NCI-H82 (cell line): ENCODE data around the gene PRSS3.
"Not testable (repeated sequence)": the region's sequence is repeated elsewhere in the genome, so short reads cannot be mapped to it uniquely, and the experiment has no call there.

ENCODE experiments used
- DNase-seq: peaks from one replicate; lab custom pipeline; 2025; lab: John Stamatoyannopoulos, UW

The PRSS3 gene

DNA sequence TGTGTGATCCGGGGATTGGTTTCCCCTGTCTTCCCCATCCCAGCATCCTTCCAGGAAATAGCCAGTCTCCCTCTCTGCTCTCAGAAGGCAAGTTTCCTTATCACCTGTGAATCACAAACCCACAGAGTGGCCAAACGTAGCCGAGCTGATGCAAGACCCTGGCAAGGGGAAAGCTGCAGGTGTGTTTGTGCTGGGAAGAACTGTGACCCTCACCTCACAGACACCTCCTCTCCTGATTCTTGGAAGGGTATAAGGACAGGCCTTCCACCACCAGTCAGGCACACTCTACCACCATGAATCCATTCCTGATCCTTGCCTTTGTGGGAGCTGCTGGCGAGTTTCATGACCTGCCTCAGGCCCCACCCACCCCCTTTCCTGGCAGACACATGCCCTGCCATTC lies at the start of gene PRSS3:
TSS of gene PRSS3 (plus strand) at position 281 of the 400 bp plus-strand sequence. CDS start at position 294, 13 bp downstream.
- DNase-seq, result no peak

DNA sequence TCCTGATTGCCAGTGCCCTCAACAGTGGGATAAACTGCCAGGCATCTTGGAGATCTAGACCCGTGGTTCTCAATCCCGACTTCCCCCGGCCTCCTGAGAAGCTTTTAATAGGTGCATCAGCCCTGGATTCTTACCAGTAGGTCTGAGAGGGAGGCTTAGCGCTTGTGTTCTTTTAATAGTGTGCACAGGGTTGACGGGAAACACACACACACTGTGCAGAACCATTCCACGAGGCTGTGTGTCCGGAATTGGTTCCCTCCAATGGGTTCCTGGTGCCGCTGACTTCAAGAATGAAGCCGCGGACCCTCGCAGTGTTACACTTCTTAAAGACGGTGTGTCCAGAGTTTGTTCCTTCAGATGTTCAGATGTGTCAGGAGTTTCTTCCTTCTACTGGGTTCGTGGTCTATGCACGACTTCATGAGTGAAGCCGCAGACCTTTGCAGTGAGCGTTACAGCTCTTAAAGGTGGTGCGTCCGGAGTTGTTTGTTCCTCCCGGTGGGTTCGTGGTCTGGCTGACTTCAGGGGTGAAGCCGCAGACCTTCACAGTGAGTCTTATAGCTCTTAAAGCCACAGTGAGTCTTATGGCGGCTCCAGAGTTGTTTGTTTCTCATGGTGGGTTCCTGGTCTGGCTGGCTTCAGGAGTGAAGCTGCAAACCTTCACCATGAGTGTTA lies 46.6 kb upstream of the PRSS3 start:
- DNase-seq, result no peak

DNA sequence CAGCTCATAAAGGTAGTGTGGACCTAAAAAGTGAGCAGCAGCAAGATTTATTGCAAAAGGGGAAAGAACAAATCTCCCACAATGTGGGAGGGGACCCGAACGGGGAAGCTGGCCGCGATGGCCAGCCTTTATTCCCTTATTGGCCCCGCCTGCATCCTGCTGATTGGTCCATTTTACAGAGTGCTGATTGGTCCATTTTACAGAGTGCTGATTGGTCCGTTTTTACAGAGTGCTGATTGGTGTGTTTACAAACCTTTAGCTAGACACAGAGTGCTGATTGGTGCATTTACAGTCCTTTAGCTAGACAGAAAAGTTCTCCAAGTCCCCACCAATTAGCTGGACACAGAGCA lies 46.1 kb upstream of the PRSS3 start:
- not testable (repeated sequence) for DNase-seq

DNA sequence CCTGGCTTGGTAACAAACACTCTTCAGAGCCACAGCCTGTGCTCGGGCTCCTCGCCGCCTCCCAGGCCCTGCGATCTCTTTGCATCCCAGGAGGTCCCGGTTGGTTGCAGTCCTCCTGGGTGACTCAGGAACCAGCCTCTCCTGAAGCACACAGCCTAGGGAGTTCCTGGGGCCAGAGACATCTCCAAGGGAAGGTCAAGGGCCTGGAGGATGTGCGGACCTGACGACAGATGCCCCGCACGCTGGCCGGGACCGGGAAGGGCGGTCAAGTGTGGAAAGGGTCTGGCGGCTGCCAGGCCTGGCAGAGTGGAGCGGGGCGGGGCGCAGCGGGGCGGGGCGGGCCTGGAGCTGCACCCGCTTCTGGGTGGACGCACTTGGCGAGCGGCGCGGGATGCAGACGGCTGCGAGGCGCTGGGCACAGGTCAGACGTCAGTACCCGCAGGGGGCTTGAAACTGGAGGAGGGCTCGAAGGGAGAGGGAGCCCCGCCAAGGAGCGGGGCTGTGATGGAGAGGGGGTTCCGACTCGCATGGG lies 45.0 kb upstream of the PRSS3 start:
- DNase-seq, result no peak

DNA sequence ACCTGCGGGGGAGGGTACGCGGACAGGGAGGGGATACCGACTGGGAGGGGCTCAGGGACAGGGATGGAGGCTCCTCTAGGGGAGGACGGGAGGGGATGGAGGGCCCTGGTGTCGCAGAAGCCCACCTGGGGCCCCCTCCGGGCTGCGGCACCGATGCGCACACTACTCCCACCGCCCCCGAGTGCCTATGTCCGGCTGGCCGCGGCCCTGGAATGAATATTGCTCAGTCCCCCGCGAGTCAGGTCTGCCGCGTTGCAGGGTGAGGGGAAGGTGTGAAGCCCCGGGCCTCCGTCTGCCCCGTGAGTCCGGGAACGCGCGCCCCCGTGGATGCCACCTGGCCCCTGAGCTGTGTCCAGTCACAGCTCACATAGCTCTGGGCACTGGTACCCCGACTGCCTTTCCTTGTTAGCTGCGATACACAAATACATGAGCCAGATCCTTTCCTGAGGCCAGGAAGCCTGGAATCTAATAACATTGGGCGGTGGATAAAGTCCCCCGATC lies 44.5 kb upstream of the PRSS3 start:
- DNase-seq, result no peak

DNA sequence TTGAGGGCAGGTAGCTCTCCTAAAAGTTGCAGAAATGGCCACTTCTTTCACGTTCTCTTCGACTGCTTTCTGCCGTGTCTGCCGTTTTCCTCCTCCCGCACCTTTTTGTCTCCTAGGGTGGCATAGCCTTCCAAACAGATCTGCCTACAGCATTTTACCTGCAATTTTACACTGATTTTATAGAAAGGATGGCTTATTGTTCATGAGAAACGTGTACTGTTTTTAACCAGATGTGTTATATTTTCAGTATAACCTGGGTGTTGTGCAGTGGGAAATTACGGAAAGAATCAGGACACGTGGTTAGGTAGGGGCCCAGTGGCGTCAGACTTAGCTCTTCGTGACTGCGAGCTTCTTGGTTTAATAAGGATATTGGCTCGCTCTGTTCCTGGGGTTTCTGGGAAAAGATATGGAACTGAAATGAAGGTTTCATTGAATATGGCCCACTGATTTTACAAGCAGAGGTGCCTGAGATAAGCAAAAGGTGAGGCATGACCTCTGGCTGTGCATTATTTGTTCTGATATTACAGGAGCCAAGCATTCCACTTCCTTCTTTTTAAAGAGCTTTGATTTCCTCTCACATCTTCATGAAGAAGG lies 43.7 kb upstream of the PRSS3 start:
- DNase-seq, result no peak

DNA sequence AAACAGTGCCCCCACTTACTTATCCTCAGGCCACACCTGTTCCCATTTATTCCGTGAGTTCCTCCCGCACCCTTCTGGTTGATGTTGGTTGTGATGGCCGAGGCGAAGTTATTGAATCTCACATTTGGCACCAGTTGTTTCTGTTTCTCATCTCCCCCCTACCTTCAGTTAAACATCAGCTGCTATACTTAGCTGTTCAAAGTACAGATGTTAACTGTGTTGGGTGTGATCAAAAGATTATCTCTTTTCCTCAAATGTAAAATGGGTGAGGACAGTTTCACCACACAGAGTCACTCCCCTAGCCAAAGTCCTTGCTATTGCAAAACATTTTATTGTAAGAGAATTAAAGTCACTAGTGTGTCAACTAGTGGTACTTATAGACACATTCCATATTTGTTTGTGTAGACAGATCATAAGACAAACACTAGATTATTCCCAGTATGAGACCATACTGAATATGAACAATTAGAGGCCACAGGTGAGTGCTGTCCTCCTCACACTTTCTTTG lies 43.2 kb upstream of the PRSS3 start:
- DNase-seq, result no peak

DNA sequence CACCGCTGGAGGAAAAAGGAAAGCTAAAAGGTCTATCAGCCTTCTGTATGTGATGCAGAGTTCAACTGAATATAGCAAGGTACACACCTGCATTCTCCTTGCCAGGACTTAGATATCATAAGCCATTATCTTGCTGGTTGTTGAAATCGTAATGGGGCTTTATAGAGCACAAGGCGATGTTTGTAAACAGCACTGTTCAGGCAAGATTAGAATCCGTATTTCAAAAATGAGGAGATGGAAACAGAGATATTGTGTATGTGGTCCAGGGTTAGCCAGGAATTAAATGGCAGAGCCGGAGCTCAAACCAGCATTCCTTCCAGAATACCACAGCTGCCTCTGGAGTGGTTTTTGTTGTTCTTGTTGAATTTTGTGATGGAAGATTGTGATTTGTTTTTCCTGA lies 42.6 kb upstream of the PRSS3 start:
- not testable (repeated sequence) for DNase-seq

DNA sequence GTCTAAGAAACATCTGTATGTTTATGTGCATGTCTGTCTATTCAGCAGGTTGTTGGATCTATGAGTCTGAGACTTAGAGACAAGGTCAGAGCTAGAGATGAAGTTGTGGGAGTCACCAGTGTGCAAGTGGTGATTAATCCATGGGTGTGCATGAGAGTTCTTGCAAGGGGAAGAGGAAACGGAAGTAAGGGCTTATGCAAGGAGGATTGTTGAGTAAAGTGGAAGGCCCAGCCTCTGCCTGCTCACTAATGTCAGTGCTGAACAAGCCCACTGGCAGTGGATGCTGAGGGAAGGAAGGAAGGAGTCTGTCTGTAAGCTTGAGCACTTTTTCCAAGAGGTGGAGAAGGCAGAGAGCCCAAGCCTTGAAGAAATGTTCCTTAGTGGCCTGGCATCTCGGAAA lies 35.7 kb upstream of the PRSS3 start:
- not testable (repeated sequence) for DNase-seq

DNA sequence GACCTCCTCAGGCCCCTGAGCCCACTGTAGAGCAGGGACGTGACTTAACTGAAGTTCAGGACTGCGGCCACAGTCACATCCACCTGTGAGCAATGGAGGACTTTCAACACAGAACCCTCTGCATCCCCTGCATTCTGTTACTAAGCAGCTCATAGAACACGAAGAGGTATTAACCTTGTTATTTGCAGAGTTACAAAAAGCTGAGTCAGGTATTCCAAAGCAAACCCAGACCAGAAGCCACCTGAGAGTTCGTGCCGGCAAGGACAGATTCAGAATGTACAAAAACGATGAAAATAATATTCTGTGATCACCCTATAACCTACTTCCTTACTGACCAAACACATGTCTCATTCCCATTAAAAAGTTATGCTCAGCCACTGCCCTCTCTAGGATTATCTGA lies 33.0 kb upstream of the PRSS3 start:
- DNase-seq, result no peak

DNA sequence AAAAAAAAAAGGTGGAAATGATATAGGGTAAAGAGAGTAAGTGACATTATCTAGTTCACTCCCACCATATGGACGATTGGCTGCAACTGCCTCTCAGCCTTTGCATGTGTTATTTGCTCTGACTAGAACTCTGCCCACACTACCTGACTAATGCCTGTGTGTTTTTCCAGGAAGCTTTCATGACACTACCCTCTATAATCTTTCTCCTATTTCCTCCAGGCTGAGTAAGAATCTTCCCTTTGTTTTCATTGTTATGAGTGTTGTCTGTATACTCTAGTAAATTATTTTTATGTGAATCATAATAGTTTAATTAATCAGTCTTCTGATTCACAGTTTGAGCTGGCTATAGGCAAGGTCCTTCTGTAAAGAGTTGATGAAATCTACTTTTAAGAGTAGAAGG lies 31.7 kb upstream of the PRSS3 start:
- DNase-seq, result not testable (repeated sequence)

DNA sequence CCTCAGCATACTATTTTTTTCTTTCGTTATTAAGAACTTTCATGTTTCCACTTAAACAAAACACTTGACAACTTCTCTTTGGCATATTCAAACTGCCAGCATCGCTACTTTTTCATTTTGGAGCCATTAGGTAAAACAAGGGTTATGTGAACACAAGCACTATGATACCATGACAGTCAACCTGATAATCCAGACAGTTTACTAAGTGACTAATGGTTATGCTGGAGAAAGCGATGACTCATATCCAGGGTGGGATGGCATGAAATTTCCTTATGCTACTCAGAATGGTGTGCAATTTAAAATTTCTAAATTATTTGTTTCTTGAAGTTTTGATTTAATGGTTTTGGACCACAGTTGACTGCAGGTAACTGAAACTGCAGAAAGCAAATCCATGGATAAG lies 29.9 kb upstream of the PRSS3 start:
- no peak for DNase-seq

DNA sequence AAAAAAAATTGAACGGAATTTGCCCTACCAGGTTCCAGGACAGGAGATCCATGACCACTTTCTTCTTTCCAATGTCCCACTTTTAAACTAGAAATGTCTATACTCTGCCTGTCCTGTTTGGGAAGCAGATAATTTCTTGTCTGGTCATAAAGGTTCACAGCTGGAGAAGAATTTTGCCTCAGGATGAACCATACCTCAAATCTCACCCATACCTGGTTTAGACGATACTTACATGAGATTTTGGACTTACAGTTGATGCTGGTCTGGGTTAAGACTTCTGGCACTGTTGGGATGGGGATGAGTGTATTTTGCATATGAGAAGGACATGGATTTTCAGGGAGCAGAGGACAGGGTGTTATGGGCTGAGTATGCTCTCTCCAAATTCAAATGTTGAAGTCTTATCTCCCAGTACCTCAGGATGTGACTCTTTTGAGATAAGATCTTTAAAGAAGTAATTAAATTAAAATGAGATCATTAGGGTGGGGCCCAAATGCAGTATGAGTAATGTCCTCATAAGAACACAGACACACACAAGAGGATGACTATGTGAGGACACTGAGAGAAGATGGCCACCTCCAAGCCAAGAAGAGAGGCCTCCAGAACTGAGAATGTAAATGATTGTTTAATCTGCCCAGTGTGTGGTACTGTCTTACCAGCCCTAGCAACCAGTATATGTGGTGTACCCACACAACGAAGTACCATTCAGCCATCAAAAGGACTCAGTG lies 25.0 kb upstream of the PRSS3 start:
- not testable (repeated sequence) for DNase-seq

DNA sequence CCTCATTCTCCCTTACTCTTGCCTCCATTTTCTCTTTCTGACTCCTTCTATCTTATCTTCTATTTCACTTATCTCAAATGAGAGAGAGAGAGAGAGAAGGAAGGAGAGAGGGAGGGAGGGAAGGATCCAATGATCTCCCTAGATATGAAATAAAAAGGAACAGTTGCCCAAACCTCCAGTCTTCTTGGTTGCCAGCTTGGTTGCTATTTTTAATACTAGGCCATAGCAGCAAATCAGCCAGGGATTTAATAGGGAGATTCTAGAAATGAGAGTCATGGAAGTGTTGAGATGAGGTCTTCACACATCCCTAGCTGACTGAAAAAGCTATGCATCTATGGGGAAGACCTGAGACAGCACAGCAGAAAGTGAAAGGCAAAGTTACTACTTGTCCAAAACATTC lies 22.2 kb upstream of the PRSS3 start:
- not testable (repeated sequence) for DNase-seq

DNA sequence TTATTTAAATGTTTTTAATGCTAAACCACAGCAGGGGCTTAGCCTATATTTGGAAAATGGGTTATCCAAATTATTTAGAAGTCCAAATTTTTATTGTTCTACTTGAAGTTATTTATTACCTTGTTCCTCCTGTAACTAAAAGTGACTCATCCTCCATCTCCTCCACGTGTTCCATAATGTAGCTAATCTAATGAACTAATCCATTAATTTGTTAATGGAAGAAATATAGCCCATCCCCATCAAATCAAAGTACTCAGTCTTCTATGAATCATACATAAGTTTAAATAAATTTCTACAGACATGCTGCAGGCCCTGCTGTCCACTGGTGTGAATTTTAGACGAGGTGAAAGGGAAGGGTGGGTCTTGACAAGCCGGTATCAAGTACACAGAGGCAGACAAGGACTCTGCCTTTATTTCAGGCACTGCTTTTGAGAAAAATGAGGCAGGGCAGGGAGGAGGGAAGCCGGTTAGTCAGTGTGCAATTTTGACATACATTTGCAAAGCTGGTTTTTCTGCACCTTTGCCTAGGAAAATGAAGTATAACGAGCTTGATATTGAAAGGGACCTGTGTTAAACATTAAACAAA lies 21.2 kb upstream of the PRSS3 start:
- DNase-seq, result not testable (repeated sequence)

DNA sequence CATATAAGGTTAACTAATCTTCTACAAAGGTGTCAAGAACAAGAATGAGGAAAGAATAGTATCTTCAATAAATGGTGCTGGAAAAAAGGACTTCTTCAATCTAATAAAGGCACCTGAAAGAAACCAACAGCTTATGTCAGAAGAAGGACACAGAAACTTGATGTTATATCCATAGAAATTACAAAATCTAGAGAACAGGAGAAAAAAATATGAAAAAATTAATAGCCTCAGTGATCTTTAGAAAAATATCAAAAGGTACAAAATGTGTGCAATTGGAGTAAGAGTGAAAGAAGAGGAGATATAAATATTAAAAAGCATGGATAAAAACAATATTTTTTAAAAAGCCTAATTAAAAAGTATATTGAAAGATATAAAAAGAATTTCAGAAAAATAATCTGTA lies 18.8 kb upstream of the PRSS3 start:
- DNase-seq, result no peak

DNA sequence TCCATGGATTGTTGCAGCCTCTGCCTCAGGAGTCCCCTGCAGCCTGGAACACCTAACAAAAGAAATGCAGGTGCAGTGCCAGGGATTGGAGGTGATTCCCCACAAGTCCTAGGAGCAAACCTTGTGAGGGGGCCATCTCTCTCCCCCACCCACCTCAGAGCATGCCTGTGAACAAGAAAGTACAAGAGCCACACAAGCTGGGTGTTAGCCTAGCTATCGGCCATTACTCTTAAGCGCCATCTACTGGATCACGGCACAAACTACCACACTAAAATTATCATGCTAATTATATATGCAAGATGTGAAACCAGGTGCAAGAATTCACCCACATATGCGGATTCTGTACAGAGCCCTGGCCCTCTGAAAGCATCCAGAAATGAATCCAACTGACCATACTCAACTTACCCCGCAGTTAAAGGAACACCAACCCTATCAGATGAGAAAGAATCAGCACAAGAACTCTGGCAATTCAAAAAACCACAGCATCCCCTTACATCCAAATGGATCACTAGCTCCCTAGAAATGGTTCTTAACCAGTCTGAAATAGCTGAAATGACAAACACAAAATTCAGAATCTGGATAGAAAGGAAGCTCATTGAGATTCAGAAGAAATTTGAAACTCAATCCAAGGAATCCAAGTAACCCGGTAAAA lies 16.5 kb upstream of the PRSS3 start:
- DNase-seq, result peak; percentile 80

DNA sequence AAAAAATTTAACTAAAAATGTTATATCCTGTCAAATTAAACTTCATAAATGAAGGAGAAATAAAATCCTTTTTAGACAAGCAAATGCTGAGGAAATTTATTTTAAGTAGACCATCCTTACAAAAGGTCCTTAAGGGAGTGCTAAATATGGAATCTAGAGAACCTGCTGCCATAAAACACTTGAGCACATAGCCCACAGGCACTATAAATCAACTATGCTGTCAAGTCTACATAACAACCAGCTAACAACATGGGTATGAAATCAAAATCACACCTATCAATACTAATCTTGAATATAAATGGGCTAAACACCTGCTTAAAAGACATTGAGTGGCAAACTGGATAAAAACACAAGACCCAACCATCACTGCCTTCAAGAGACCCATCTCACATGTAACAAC lies 15.1 kb upstream of the PRSS3 start:
- DNase-seq, result no peak

DNA sequence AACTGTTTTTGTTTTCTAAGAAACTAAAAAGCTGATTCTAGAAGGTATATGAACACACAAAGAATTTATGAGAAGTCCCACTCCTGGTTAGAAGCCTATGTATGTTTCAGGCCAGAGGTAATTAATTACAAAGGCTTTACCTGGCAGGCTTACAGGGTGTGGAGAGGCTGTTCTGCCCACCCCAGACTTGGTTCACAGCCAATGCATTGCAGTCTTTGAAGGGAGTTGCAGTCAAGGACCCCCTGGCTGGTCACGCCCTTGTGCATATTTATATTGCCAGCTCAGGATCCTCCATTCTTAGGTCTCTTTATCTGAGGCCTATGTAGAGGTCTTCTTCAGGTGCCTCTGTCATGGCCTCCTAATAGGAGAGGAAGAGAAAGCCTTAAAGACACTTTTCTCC lies 13.6 kb upstream of the PRSS3 start:
- DNase-seq, result no peak

DNA sequence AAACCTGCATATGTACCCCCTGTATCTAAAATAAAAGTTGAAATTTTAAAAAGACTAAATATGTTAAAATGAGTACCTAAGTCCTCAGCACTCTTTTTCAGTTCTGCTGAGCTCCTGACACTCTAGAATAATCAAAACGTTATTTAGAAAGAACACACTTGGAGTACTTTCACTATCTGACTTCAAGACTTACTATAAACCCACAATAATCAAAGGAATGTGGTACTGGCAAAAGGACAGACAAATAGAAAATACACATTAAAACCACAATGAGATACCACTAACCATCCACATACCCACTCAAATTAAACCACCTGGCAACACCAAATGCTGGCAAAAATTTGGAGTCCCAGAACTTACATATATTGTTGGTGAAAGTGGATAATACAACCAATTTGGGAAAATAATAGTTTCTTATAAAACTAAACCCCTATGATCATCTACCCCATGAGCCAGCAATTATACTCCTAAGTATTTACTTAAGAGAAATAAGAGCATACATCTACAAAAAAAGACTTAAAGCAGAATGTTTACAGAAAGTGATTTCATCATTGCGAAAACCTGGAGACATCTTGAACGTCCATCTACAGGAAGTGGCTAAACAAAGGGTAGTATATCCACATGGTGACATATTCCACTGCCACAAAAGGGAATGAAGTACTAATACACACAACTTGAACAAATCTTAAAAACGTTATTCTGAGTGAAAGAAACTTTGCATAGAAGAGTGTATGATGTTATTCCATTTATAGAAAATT lies 12.8 kb upstream of the PRSS3 start:
- no peak for DNase-seq

DNA sequence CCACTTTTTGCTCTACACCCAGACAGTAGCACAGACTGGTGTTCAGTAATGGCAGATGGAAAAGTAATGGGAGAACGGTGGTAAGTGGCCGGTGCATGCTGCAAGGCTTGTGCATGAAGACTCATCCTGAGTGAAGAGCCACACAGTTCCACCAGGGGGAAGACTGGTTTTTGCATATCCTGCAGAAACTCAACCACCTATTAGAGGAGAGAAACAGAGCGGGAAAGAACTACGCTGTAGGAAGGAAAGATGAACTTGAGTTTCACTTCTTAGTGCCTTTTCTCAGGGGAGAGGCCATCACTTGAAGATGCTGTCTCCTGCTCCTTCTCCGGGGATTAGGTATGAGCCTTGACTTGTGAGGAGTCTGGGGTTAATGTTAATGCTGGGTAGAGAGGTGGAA lies 9.4 kb upstream of the PRSS3 start:
- peak; percentile 8 for DNase-seq
